NCI-H510A (cell line): Measurements from ENCODE around the gene VPS54.
A peak's percentile ranks its signal among the peaks of the same experiment; 100 is the strongest.

Source experiments
- DNase-seq: peaks from one replicate; lab custom pipeline; 2025; lab: John Stamatoyannopoulos, UW

The VPS54 gene, protein sequence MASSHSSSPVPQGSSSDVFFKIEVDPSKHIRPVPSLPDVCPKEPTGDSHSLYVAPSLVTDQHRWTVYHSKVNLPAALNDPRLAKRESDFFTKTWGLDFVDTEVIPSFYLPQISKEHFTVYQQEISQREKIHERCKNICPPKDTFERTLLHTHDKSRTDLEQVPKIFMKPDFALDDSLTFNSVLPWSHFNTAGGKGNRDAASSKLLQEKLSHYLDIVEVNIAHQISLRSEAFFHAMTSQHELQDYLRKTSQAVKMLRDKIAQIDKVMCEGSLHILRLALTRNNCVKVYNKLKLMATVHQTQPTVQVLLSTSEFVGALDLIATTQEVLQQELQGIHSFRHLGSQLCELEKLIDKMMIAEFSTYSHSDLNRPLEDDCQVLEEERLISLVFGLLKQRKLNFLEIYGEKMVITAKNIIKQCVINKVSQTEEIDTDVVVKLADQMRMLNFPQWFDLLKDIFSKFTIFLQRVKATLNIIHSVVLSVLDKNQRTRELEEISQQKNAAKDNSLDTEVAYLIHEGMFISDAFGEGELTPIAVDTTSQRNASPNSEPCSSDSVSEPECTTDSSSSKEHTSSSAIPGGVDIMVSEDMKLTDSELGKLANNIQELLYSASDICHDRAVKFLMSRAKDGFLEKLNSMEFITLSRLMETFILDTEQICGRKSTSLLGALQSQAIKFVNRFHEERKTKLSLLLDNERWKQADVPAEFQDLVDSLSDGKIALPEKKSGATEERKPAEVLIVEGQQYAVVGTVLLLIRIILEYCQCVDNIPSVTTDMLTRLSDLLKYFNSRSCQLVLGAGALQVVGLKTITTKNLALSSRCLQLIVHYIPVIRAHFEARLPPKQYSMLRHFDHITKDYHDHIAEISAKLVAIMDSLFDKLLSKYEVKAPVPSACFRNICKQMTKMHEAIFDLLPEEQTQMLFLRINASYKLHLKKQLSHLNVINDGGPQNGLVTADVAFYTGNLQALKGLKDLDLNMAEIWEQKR

DNA sequence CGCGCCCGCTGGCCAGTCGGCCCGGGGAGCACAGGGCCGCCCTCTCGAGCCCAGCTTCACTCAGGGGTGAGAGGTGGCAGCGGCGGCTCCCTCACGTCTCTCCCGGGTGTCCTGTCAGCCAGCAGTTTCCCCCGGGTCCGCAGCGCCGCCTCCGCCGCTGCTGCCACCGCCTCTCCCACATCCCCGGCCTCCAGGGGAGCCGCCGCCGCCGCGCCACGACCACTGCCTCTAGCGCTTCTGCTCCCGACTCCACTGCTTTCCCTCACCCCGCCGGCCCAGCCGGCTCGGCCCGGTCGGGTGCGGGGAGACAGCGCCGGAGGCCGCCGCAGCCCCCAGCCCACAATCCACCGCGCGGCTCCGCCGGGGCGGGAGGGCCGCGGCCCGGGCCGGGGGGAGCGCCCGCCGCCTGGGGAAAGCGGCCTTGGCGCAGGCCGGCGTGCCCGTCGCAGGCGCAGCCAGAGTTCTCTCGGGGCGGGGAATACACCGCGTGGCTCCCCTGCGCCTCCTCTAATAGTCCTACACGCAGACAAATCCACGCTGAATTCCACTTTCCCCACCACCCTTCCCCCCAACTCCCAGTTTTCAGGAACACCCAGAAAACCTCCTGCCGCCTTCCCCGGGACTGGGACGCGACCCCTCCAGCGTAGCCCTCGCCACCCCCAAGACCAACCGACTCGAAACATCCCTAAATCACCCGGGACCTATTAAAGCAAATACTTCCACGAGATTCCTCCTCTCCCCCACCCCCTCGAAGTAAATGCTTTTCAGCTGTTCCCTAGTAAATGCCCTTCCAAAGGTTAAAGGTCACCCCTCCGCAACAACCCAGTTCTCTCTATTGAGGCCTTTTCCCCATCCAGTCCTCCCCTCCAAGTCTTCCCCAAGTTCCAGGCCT is at the start of gene VPS54:
Gene VPS54 (minus strand): TSS at position 346 of the 892 bp plus-strand sequence. CDS start 35,429 bp downstream, outside the sequence.
- peak; percentile 32 for DNase-seq

DNA sequence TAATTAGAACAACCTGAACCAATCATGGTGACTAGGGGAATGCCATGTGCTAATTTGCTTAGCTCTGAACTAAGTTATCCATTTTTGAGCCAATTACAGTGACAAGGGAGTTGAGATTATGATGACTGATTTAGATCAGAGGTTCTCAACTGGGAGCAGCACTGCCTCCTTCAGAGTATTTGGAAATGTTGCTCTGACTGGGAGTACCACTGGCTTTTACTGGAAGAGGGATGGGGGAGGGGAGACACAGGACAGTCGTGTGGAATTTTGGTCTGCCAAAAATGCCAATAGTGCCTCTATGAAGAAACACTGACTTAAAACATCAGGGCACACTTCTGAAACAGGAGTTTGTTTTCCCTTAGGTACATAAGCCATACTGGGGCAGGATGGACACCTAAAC is 48.1 kb upstream of the VPS54 start:
- DNase-seq, result no peak

DNA sequence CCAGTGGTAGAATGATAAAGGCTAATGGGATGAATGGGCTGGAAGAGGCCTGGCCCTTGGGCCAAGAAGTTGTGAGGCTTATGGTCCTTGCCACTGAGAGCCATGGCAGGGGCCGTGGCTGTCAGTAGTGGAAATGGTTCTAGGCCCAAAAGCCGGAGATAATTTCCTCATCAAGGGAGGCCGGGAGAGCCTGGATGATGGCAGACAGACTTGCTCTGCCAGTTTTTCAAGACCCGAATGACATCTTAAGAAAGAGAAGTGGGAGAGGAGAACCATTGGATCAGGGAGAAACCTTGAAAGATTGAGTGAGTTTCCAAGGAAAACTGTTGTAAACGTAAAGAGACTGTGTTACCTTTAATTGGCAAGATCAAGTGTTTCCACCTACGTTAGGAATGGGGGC is 46.3 kb upstream of the VPS54 start:
- DNase-seq, result no peak

DNA sequence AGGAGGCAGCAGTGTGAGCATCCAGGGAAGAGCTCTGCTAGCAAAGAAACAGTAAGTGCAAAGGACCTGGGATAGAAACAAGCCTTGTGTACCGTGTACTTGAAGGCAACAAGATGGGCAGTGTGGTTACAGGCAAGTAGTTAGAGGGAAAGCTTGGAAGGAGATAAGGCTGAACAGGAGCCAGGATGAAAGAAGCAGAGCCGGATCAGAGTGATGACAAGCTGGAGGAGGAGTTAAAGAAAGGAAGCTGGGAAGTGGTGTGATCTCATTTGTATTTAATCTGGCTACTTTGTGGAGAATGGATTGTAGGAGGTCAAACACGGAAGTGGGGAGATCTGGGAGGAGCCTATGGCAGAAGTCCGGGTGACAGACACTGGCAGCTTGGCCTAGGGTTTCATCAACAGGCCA is 44.7 kb upstream of the VPS54 start:
- no peak for DNase-seq

DNA sequence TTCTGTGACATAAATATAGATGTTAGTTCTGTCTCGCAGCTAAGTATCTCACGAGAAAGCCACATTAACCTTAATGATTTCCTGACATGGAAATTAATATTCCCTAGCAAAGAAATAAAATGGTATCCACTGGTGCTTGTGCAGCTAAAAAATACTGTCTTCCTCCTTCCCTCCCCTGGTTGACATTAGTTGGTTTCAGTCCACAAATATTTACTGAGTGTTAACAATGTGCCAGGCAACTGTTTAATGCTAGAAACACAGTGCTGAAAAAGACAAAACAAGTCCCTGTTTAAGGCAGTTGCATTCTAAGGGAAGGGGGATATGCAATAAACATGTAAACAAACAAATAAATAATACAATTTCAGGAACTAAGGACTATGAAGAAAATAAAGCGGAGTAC is 44.2 kb upstream of the VPS54 start:
- DNase-seq, result no peak

DNA sequence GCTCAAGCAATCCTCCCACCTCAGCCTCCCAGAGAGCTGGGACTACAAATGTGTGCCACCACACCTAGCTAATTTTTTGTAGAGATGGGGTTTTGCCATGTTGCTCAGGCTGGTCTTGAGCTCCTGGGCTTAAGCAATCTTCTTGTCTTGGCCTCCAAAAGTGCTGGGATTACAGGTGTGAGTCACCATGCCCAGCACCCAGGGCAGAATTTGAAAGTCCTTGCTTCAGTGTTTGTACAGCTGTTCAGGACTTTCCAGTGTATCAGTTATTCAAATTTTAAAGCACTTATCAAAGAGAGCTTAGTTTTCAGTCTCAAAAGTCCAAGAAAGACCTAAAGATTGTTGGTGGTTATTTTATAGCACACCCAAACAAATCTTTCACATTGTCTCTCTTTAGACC is 43.6 kb upstream of the VPS54 start:
- no peak for DNase-seq

DNA sequence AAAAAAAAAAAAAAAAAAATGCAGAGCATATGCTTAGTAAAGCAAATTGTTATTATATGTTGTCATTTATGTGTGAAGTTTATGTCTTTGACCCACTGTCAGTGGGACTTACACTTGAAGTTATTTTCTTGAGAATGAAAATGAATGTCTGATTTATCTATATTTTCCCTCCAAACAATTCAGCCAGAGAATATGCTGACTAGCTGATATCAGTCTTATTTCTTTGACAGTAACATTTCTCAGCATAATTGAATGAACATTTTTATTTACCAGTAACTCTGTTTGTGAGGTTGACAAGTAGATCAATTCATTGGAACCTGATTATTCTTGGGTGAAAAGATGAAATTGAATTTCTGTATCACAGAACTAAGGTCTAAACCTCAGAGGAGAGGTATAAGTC is 40.0 kb upstream of the VPS54 start:
- no peak for DNase-seq

DNA sequence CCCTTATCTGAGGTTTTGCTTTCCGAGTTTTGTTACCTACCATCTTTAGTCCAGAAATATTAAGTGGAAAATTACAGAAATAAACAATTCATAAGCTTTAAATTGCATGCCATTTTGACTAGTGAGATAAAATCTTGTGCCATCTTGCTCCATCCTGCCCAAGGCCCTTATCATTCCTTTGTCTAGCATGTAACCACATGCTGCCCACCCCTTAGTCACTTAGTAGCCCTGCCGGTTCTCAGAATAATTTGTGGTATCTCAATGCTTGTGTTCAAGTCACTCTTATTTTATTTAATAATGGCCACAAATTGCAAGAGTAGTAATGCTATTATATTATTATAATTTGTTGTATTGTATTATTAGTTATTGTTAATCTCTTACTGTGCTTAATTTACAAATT is 36.8 kb upstream of the VPS54 start:
- no peak for DNase-seq

DNA sequence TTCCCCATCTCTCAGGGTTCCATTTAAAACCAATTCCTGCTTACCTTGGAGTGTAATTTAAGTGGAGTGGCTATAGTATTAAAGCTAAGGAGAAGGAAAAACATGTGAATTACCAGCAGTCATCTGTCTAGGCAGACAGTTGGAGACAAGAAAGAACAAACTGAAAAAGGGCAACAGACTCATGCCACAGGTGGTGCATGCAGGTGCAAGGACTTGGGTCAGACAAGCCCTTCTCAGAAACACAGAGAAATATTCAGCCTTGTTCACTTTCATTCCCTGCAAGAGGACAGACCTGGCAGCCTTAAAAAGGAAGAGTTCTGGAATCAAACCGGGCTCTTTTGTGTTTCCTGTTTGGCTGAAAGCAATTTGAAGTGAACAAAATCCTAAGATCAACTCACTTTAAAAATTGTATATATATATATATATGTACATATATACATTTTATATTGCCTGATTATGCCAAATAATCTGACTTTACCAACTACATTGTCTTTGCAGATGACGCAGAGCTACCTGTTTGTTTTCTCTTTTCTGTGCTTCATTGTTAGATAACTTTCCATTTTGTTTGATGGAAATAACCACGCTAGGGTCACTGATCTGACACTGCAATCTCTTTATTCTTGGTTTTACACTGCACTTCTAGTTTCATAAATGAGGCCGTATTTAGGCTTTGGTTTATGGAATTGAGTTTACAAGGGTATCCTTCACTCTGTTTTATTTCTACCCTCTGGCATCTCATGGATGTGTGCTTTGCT is 35.1 kb upstream of the VPS54 start:
- DNase-seq, result no peak

DNA sequence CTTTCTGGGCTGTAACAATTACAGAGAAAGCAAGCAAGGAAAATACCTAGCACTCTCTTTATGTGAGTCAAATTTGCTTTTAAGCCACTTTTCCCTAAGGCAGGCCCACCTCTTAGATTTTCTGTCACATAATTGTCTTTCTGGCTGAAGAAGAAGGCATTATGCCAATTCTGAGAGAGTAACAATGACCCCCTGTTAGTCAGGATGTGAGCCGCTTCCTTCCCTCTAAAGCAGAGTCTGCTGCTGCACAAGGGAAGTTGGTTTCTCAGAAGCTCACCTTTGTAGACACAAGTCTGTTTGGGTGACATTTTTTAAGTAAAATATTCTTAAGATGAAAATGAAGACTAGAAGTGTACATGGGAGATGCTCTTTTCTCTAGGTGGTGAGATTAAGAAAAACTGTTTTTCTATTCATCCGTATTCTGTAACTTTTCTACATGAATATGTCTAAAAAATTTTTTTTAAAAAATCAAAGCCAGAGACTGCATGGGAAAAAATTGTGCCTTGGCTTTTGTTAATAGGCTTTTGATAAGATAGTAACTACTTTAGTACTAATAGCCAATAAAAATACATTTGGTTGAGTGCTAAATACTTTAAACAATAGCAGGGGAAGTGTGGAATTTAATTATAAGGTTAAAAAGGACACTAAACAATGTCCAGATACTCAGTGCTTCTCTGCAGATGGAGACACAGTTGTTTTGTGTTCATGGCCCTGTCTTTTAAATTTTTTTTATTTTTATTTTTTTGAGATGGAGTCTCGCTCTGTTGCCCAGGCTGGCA is 33.4 kb upstream of the VPS54 start:
- DNase-seq, result no peak

DNA sequence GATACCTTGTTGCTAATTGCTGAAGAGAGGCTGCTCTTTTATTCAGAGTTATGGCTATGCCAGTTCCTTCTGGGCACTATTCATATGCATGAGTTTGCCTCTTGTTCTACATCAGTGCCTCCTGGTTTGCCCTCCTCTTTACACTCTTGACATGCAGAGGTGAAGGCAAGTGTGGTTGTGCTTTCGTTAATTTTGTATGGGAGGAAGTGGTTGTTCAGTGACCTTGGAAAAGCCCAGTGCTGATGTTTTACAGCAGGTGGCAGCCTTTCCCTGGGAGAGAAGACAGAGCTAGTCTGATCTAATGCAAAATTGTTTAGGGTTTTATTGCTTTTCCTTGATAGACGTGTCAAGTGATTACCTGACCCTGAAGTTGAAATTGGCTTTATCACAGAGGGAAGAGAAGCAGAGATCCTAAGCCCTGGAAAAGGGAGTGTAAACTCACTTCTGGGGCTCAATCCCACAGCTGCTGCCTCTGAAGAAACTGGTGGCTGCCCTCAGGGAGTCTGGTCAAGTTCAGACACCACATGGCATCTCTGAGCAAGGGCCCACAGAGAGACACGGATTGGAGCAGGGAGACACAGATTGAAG is 30.5 kb upstream of the VPS54 start:
- peak; percentile 42 for DNase-seq

DNA sequence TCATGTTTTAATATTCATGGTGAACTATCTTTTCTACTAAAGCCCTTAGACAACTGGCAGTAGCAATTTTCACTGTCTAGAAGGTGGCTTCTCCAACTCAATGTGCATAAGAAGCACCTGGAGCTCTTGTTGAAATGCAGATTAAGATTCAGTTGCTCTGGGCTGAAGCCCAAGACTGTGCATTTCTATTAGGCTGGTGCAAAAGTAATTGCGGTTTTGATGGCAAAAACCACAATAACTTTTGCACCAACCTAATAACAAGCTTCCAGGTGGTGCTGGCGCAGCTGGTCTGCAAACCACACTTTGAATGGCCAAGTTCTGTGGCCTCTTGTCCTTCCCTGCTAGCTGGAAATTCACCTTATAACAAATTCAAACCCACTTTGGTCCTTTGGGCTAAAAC is 26.7 kb upstream of the VPS54 start:
- no peak for DNase-seq

DNA sequence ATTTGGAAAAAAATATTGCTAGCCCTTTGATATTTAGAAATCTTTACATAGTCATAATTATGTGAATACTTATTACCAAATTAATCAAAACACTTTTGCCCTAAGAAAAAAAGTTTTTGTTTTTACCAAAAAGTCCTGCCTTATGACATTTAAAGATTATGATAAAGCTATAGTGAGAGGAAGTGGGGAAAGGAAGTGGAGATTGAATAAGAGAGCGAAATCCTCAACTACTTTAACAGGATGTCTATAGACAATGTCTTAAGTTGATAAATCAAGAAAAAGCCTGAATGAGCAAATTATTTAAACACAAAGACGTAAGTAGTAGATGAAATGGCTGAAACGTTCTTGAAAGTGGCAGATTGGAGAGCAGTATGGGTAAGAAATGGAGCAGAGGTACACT is 20.9 kb upstream of the VPS54 start:
- DNase-seq, result no peak

DNA sequence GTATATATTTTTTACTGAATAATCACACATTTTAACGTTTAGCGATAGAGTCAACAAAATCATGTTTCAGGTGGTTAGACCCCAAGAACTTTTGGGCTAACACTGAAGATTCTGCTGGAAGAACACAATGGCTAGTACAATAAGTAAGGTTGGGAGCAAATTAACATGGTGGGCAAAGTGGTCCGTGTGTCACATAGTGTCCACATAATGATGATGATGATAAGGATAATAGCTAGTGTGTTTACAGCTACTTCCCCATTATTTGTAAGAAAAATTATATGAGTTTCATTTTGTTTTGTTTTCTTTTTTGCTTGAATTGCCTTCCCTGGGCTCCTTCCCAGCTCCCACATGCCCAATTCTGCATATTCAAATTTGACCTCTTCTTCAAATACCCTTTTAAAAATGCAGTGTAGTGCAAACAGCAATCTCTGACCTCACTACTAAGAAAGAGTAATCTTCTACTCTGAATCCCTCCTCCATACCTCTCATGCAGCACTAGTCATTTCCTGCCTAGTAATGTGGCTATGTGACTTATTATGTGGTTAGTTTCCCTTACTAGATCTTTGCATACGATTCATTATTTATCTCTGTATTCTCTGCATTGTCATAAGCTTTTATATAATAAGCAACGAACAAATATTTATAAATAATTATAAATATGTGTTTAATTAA is 16.9 kb upstream of the VPS54 start:
- no peak for DNase-seq

DNA sequence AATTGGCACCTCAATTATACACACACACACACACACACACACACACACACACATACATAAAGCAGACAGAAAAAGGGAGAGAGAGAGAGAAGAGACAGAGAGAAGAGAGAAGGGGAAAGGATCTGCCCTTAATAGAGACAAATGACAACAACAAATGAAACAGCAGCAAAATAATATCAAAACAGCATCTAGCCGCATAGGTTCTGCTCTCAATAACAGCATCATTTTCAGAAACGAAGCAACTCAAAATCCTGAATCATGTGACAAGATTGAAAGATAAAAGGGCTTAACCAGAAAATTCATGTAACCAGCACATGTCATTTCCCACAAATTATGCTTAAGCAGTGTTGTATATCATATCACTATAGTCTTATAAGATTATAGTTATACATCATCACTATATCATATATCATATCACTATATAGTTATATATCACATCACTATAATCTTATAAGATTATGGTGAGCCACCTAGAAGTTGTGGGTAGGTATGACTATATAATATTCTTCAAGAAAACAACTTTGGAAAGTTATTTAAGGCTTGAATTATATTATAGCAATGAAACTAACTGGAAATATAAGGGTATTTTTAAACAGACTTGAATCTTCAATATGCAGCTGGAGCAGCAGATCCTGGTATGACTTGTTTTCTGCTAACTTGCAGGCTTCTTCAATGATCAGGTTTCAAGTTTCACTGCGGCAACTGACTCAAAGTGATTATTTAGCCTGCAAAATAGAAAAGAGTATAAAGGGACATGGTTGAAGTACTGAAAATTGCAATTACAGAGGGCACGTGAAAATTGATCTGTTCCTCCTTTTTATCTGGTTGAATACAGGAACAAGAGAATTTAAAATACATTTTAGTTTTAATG is 16.1 kb upstream of the VPS54 start:
- no peak for DNase-seq

DNA sequence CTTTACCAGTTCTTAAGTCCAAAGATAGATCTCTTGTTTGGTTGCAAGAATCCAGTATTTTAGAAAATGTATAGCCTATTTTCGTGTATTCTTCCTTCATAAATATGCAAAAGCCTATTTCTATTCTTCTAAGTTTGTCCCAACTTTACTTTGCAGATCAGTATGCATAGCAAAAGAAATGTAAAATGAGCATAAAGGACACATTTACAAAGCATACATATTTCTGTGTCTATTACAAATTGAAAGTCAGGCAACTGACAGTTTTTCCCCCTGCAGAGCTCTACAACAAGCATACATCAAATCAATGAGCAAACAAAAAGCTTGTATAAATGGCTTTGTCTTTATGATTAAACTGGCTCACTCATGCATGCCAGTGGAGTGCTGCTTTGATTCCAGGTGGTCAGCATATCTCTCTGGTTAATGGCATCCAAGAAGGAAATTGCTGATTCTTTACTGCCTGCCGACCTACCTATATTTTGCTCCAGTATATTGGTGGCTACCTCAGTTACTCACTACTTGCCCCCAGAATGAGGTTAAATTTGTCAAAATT is 10.0 kb upstream of the VPS54 start:
- peak; percentile 33 for DNase-seq

DNA sequence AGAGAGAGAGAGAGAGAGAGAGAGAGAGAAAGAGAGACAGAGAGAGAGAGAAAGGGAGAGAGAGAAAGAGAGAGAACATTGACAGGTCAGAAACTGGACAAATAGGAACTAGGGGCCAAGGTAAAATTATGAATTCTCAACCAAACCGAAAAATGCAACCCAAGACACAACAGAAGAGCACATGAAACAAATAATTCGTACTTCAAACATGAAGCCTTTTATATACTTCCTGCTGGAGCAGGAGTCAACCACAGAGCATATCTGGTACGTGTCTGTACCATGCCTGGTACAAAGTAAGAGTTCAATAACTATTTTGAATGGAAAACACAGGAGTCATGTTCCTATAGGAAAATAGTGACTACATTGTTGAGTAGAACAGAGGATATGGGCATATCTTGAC is 6.5 kb upstream of the VPS54 start:
- no peak for DNase-seq

DNA sequence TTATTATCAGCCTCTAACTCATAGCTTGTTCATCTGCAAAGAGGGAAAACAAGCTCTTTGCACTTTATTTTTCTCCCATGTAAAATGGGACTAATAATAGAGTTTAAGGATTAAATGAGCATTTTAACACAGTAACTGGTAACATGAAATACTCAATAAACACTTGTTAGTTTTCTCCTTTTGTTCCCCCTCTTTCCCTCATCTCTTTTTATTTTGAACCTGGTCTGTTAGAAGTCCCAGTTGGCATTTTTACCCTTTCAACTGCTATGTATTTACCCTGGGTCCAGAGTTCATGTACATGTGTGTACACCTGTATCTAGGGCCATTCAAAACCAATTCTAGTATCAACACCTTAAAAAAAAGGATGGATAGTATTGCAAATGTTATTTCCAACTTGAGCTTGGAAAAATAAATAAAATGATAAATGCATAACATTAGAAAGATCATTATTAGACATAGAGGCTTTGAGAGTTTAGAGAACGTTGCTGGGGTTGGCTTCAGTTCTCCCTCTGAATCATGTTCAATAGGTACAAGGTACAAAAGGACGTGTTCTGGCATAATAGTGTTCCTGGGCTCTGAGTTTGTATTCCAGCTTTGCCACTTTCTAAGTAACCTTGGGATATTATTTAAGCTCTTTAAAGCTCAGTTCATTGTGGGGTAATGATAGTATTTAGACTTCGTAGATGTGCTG is 5.2 kb upstream of the VPS54 start:
- DNase-seq, result no peak
